Fibroblast of peridontal ligament (primary cell): ENCODE results near the gene RGL1.

Experiments
- DNase-seq: peaks from one replicate; pipeline ENCODE4 v3.0.0-alpha.2; 2010; ENCODE audit errors: extremely low read depth

RGL1 gene

GRCh38 chr1:183916574-183916973 lies 111.7 kb downstream of the RGL1 start:
- DNase-seq, result no peak

GRCh38 chr1:183918589-183918988 lies 113.7 kb downstream of the RGL1 start:
- no peak for DNase-seq

GRCh38 chr1:183920651-183921050 lies 115.7 kb downstream of the RGL1 start:
- no peak for DNase-seq

- DNase-seq, result no peak
Observed at GRCh38 chr1:183922197-183922596, 117.3 kb downstream of the RGL1 start.

GRCh38 chr1:183925947-183926346 lies 121.0 kb downstream of the RGL1 start:
- DNase-seq, result no peak

- DNase-seq, result no peak
Observed at GRCh38 chr1:183926983-183927382, 122.1 kb downstream of the RGL1 start.

GRCh38 chr1:183931646-183932271 lies 126.8 kb downstream of the RGL1 start:
- peak; percentile 62 for DNase-seq

GRCh38 chr1:183932412-183932811 lies 127.5 kb downstream of the RGL1 start:
- DNase-seq, result peak; percentile 84

- no peak for DNase-seq
Observed at GRCh38 chr1:183933528-183934179, 128.7 kb downstream of the RGL1 start.

GRCh38 chr1:183934314-183934713 lies 129.4 kb downstream of the RGL1 start:
- DNase-seq, result no peak

- no peak for DNase-seq
Observed at GRCh38 chr1:183936009-183936408, 131.1 kb downstream of the RGL1 start.

GRCh38 chr1:183936791-183937190 lies 131.9 kb downstream of the RGL1 start:
- DNase-seq, result no peak

GRCh38 chr1:183937611-183938010 lies 132.7 kb downstream of the RGL1 start:
- DNase-seq, result no peak

- no peak for DNase-seq
Observed at GRCh38 chr1:183941001-183941400, 136.1 kb downstream of the RGL1 start.

GRCh38 chr1:183942933-183943693 lies 138.2 kb downstream of the RGL1 start:
- peak; percentile 100 for DNase-seq

- no peak for DNase-seq
Observed at GRCh38 chr1:183945428-183946319, 140.8 kb downstream of the RGL1 start.

GRCh38 chr1:183946320-183946613 lies 141.3 kb downstream of the RGL1 start:
- no peak for DNase-seq

- DNase-seq, result no peak
Observed at GRCh38 chr1:183947988-183948387, 143.1 kb downstream of the RGL1 start.

GRCh38 chr1:183952101-183952500 lies 147.2 kb downstream of the RGL1 start:
- DNase-seq, result no peak

- DNase-seq, result no peak
Observed at GRCh38 chr1:183953031-183953430, 148.1 kb downstream of the RGL1 start.

- DNase-seq, result no peak
Observed at GRCh38 chr1:183954496-183954895, 149.6 kb downstream of the RGL1 start.

GRCh38 chr1:183956559-183957188 lies 151.8 kb downstream of the RGL1 start:
- peak; percentile 73 for DNase-seq
